Smooth muscle cell (in vitro differentiated cells): Measurements from ENCODE around the gene TRPC4. TPM values are rescaled to one million over a fixed set of nuclear protein-coding genes. Genes with fewer than 3 reads are reported as not detected.
"Not testable (repeated sequence)": the region's sequence is repeated elsewhere in the genome, so short reads cannot be mapped to it uniquely, and the experiment has no call there.

Experiments
- DNase-seq: peaks from one replicate; lab custom pipeline; 2025; ENCODE audit not compliant: unreplicated experiment; lab: John Stamatoyannopoulos, UW
- H2AFZ ChIP-seq: fragments of 200-600 bp; sonication (generic); 2 replicates; pipeline ENCODE4 v1.6.0; 2016; ENCODE audit warnings: antibody characterized with exemption, low read depth, mild to moderate bottlenecking
- H3F3A ChIP-seq: fragments of 200-600 bp; sonication (generic); 2 replicates; pipeline ENCODE4 v1.6.0; 2017; ENCODE audit warnings: antibody characterized with exemption, low read depth
- H3K27ac ChIP-seq: fragments of 200-600 bp; sonication (generic); 2 replicates; pipeline ENCODE4 v1.5.1; 2016; ENCODE audit warnings: low read depth, mild to moderate bottlenecking
- H3K27me3 ChIP-seq: fragments of 200-600 bp; sonication (generic); 2 replicates; pipeline ENCODE4 v1.6.1; 2016; ENCODE audit warnings: low read depth, mild to moderate bottlenecking
- H3K36me3 ChIP-seq: fragments of 200-600 bp; sonication (generic); 2 replicates; pipeline ENCODE4 v1.5.1; 2016; ENCODE audit warnings: low read depth
- H3K4me1 ChIP-seq: fragments of 200-600 bp; sonication (generic); 2 replicates; pipeline ENCODE4 v1.5.1; 2016; ENCODE audit warnings: low read depth
- H3K4me2 ChIP-seq: fragments of 200-600 bp; sonication (generic); 2 replicates; pipeline ENCODE4 v1.6.0; 2016; ENCODE audit warnings: mild to moderate bottlenecking
- H3K4me3 ChIP-seq: fragments of 200-600 bp; sonication (generic); 2 replicates; pipeline ENCODE4 v1.5.1; 2016; ENCODE audit warnings: mild to moderate bottlenecking
- H3K79me2 ChIP-seq: fragments of 200-600 bp; sonication (generic); 2 replicates; pipeline ENCODE4 v1.6.0; 2016; ENCODE audit warnings: low read depth, mild to moderate bottlenecking
- H3K9ac ChIP-seq: fragments of 200-600 bp; sonication (generic); 2 replicates; pipeline ENCODE4 v1.6.0; 2016; ENCODE audit warnings: low read depth
- H3K9me3 ChIP-seq: fragments of 200-600 bp; sonication (generic); replicated peaks from 2 replicates; pipeline ENCODE4 v1.5.1; 2016; ENCODE audit warnings: low read depth
- H4K20me1 ChIP-seq: fragments of 200-600 bp; sonication (generic); 2 replicates; pipeline ENCODE4 v1.6.0; 2016; ENCODE audit warnings: low read depth
- CTCF ChIP-seq: fragments of 200-600 bp; sonication (generic); IDR thresholded peaks from 2 replicates; pipeline ENCODE4 v1.5.1; 2017; ENCODE audit warnings: borderline replicate concordance, mild to moderate bottlenecking, antibody characterized with exemption; ENCODE audit not compliant: insufficient read depth, poor library complexity, severe bottlenecking
- WGBS: methylation state at CpG from one replicate; pipeline ENCODE4 v1.1.7; 2016; ENCODE audit warnings: low lambda C conversion rate; 5-methylcytosine and 5-hydroxymethylcytosine counted together
- polyA plus RNA-seq: library from polyadenylated mRNA; unstranded; fragments of >200 nt; fragmentation: Nextera tagmentation; extraction: Ambion mirVana; gene quantifications from 2 replicates; pipeline ENCODE4 v1.2.1, GENCODE V29; 2016
- total RNA-seq: library from RNA; depleted of rRNA; stranded (reverse); fragments of >200 nt; gene quantifications from 2 replicates; pipeline ENCODE4 v1.2.3, GENCODE V29; 2014

Gene TRPC4
- total and polyA plus RNA-seq, 2 experiments from 2014 or later: 0.09 TPM; not detected in 1

- Histone ChIP-seq H3K27me3 (no peaks in the 10 kb centered on the region), H3K9me3 (no peaks in the 10 kb centered on the region), H3K4me2 (peak overlapping the region; percentile 72), H3K4me3 (peak overlapping the region; percentile 51), H2AFZ (peak overlapping the region; percentile 86), H3K79me2 (no peaks in the 10 kb centered on the region), H4K20me1 (no peaks in the 10 kb centered on the region), H3F3A (no peaks in the 10 kb centered on the region), H3K9ac (no peak overlapping the region), H3K27ac (no peak overlapping the region), H3K4me1 (peaks cover 7% of the 10 kb centered on the region), H3K36me3 (no peaks in the 10 kb centered on the region)
- 85% methylated on average over 2 of the region's 2 CpGs for WGBS
- no peak for TF ChIP-seq CTCF
- DNase-seq: no peak
These were observed 272.0 kb downstream of the TRPC4 start for GRCh38 chr13:37597477-37598025.

- Histone ChIP-seq H3K9ac (no peak overlapping the region), H3K4me1 (peaks cover 7% of the 10 kb centered on the region), H3K27ac (no peak overlapping the region), H3K4me3 (peak overlapping the region; percentile 51), H4K20me1 (no peaks in the 10 kb centered on the region), H3K27me3 (no peaks in the 10 kb centered on the region), H3F3A (no peaks in the 10 kb centered on the region), H3K79me2 (no peaks in the 10 kb centered on the region), H2AFZ (peak overlapping the region; percentile 48), H3K9me3 (no peaks in the 10 kb centered on the region), H3K4me2 (peak overlapping the region; percentile 72), H3K36me3 (no peaks in the 10 kb centered on the region)
- no peak for TF ChIP-seq CTCF
- WGBS: 79% methylated on average over 3 of the region's 3 CpGs
- no peak for DNase-seq
These were observed 272.8 kb downstream of the TRPC4 start for GRCh38 chr13:37596805-37597204.

GRCh38 chr13:37595162-37595561, 274.4 kb downstream of the TRPC4 start:
- Histone ChIP-seq H3K79me2 (no peaks in the 10 kb centered on the region), H4K20me1 (no peaks in the 10 kb centered on the region), H3K4me2 (no peak overlapping the region), H3K27ac (no peak overlapping the region), H3K4me3 (peak overlapping the region; percentile 14), H3K27me3 (no peaks in the 10 kb centered on the region), H3K36me3 (no peaks in the 10 kb centered on the region), H3K9me3 (no peaks in the 10 kb centered on the region), H3K9ac (no peak overlapping the region), H3K4me1 (peaks cover 7% of the 10 kb centered on the region), H2AFZ (no peak overlapping the region), H3F3A (no peaks in the 10 kb centered on the region)
- DNase-seq: no peak
- TF ChIP-seq CTCF: no peak

GRCh38 chr13:37594550-37594949, 275.0 kb downstream of the TRPC4 start:
- TF ChIP-seq CTCF: no peak
- no peaks in the 10 kb centered on the region for H3K9me3 ChIP-seq
- no peaks in the 10 kb centered on the region for H3K79me2 ChIP-seq
- H3K27ac ChIP-seq: no peak overlapping the region
- H4K20me1 ChIP-seq: no peaks in the 10 kb centered on the region
- DNase-seq: no peak
- no peak overlapping the region for H3K4me2 ChIP-seq
- H3K9ac ChIP-seq: no peak overlapping the region
- 46% methylated on average over 2 of the region's 2 CpGs for WGBS
- H3K4me1 ChIP-seq: peaks cover 7% of the 10 kb centered on the region
- no peaks in the 10 kb centered on the region for H3K27me3 ChIP-seq
- peak overlapping the region; percentile 19 for H2AFZ ChIP-seq
- H3K36me3 ChIP-seq: no peaks in the 10 kb centered on the region
- peak overlapping the region; percentile 14 for H3K4me3 ChIP-seq
- H3F3A ChIP-seq: no peaks in the 10 kb centered on the region

GRCh38 chr13:37589381-37589780, 280.2 kb downstream of the TRPC4 start:
- H3K4me2 ChIP-seq, H3K36me3 ChIP-seq, H2AFZ ChIP-seq, H3K9me3 ChIP-seq, H3K9ac ChIP-seq, H3K4me3 ChIP-seq, DNase-seq, H3K27ac ChIP-seq, H3K27me3 ChIP-seq, H4K20me1 ChIP-seq, H3F3A ChIP-seq, H3K4me1 ChIP-seq, H3K79me2 ChIP-seq: not testable (repeated sequence)
- WGBS: 86% methylated on average over 4 of the region's 4 CpGs
